SU-DHL-6 (cell line): Measurements from ENCODE around the gene PRR30.

Experiments
- H2AFZ ChIP-seq: fragments of 200-600 bp; sonication (generic); 2 replicates; pipeline ENCODE4 v1.6.1; 2014; ENCODE audit warnings: low read depth, mild to moderate bottlenecking, moderate library complexity, mixed read lengths, antibody characterized with exemption, low read length; ENCODE audit not compliant: severe bottlenecking
- H3F3A ChIP-seq: fragments of 200-600 bp; shearing (Covaris generic); 2 replicates; pipeline ENCODE4 v1.6.0; 2016; ENCODE audit warnings: antibody characterized with exemption, mild to moderate bottlenecking; ENCODE audit not compliant: insufficient read depth
- H3K27ac ChIP-seq: fragments of 200-600 bp; sonication (generic); 2 replicates; pipeline ENCODE4 v1.5.1; 2016; ENCODE audit warnings: low read depth, mild to moderate bottlenecking, low read length, moderate library complexity, mixed read lengths
- H3K27me3 ChIP-seq: fragments of 200-600 bp; sonication (generic), shearing (Covaris generic); 2 replicates; pipeline ENCODE4 v1.6.0; 2014; ENCODE audit warnings: mild to moderate bottlenecking, low read length
- H3K36me3 ChIP-seq: fragments of 200-600 bp; sonication (generic); 2 replicates; pipeline ENCODE4 v1.6.1; 2014; ENCODE audit warnings: mild to moderate bottlenecking, low read length, mixed read lengths
- H3K4me2 ChIP-seq: fragments of 300-600, 200-600 bp; shearing (Covaris generic), sonication (generic); 2 replicates; pipeline ENCODE4 v1.6.0; 2014; ENCODE audit warnings: low read length, low read depth, mild to moderate bottlenecking; ENCODE audit not compliant: poor library complexity, severe bottlenecking
- H3K4me3 ChIP-seq: fragments of 200-600 bp; sonication (generic); 2 replicates; pipeline ENCODE4 v1.5.1; 2014; ENCODE audit warnings: antibody characterized with exemption, low read length, mild to moderate bottlenecking, mixed read lengths; ENCODE audit not compliant: insufficient read depth, poor library complexity, severe bottlenecking
- H3K79me2 ChIP-seq: fragments of 200-600 bp; sonication (generic); 2 replicates; pipeline ENCODE4 v1.6.1; 2014; ENCODE audit warnings: mild to moderate bottlenecking, low read length, moderate library complexity; ENCODE audit not compliant: insufficient read depth
- H3K9ac ChIP-seq: fragments of 200-600 bp; sonication (generic); 2 replicates; pipeline ENCODE4 v1.7.0; 2014; ENCODE audit warnings: mild to moderate bottlenecking, low read length
- H3K9me2 ChIP-seq: fragments of 200-600 bp; sonication (generic); replicated peaks from 2 replicates; pipeline ENCODE4 v1.6.1; 2014; ENCODE audit warnings: low read length; ENCODE audit not compliant: insufficient read depth
- H3K9me3 ChIP-seq: fragments of 200-600 bp; sonication (generic); 2 replicates; pipeline ENCODE4 v1.6.1; 2014; ENCODE audit warnings: low read length, mixed read lengths; ENCODE audit not compliant: insufficient read depth
- H4K20me1 ChIP-seq: fragments of 200-600 bp; sonication (generic); 2 replicates; pipeline ENCODE4 v1.6.1; 2014; ENCODE audit warnings: low read depth, mild to moderate bottlenecking, antibody characterized with exemption, low read length, moderate library complexity, mixed read lengths
- EZH2phosphoT487 ChIP-seq: fragments of 200-600 bp; sonication (generic), shearing (Covaris generic); conservative IDR thresholded peaks from 2 replicates; pipeline ENCODE4 v1.6.1; 2018; ENCODE audit warnings: mild to moderate bottlenecking, antibody characterized with exemption, low read length, moderate library complexity, mixed read lengths
- TF ChIP-seq, protein P1 (sequence below): fragments of 200-600 bp; sonication (generic); IDR thresholded peaks from one replicate; pipeline ENCODE4 v1.5.1; 2017; ENCODE audit warnings: antibody characterized with exemption, mild to moderate bottlenecking, low read length, moderate library complexity; ENCODE audit not compliant: insufficient read depth, poor library complexity, severe bottlenecking

The PRR30 gene

DNA sequence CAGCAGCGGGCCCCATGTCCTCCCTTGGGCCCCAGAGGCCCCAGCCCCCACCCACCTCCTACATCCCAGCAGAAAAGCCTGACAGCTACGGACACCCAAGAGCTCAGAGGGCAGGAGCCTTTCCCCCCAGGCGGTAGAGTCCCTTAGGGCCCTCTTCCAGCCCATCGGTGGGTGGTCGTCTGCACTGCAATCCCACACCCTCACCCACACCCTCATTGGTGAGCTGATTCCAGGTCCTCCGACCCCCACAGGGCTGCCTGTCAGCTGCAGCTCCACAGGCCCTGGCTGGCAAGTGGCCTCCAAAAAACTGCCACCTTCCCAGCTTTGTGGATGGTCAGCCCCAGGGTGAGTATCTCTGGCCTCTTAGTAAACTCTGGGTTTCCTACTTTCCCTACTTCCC is 20.1 kb upstream of the PRR30 start:
- Histone ChIP-seq H3K36me3 (no peaks in the 10 kb centered on the region), H3K9me3 (no peaks in the 10 kb centered on the region), H3K4me3 (no peak overlapping the region), H3F3A (no peaks in the 10 kb centered on the region), H4K20me1 (no peaks in the 10 kb centered on the region), H3K4me2 (no peak overlapping the region), H3K9me2 (no peaks in the 10 kb centered on the region), H3K79me2 (no peaks in the 10 kb centered on the region), H3K27me3 (no peaks in the 10 kb centered on the region), H3K27ac (no peak overlapping the region), H2AFZ (no peak overlapping the region), H3K9ac (no peak overlapping the region)
- TF ChIP-seq EZH2phosphoT487, result no peak
- TF ChIP-seq, protein P1, sequence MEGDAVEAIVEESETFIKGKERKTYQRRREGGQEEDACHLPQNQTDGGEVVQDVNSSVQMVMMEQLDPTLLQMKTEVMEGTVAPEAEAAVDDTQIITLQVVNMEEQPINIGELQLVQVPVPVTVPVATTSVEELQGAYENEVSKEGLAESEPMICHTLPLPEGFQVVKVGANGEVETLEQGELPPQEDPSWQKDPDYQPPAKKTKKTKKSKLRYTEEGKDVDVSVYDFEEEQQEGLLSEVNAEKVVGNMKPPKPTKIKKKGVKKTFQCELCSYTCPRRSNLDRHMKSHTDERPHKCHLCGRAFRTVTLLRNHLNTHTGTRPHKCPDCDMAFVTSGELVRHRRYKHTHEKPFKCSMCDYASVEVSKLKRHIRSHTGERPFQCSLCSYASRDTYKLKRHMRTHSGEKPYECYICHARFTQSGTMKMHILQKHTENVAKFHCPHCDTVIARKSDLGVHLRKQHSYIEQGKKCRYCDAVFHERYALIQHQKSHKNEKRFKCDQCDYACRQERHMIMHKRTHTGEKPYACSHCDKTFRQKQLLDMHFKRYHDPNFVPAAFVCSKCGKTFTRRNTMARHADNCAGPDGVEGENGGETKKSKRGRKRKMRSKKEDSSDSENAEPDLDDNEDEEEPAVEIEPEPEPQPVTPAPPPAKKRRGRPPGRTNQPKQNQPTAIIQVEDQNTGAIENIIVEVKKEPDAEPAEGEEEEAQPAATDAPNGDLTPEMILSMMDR, result no peak

DNA sequence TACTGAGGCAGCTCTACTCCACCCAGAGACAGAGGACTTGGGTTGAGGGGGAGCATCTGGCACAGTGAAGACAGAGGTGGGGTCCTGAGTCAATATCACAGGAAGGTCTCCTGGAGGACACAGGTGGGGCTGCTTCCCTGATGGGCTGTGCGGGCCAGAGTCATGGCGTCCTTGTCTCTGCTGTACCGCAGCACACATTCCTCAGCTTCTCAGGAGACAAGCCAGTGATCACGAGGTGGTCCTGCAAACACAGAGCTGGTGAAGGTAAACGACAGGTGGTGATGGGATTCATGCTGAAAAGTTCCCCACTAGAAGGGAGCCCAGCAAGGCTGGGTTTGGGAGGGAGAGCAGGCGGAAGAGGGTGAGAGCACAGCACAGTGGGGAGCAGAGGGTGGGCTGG is 19.3 kb upstream of the PRR30 start:
- Histone ChIP-seq H3K79me2 (no peaks in the 10 kb centered on the region), H2AFZ (no peak overlapping the region), H3K4me2 (no peak overlapping the region), H3K27me3 (no peaks in the 10 kb centered on the region), H3K27ac (no peak overlapping the region), H3K4me3 (no peak overlapping the region), H3K9ac (no peak overlapping the region), H3F3A (no peaks in the 10 kb centered on the region), H3K36me3 (no peaks in the 10 kb centered on the region), H3K9me2 (no peaks in the 10 kb centered on the region), H3K9me3 (no peaks in the 10 kb centered on the region), H4K20me1 (no peaks in the 10 kb centered on the region)
- no peak for TF ChIP-seq EZH2phosphoT487
- TF ChIP-seq, protein P1, result no peak

DNA sequence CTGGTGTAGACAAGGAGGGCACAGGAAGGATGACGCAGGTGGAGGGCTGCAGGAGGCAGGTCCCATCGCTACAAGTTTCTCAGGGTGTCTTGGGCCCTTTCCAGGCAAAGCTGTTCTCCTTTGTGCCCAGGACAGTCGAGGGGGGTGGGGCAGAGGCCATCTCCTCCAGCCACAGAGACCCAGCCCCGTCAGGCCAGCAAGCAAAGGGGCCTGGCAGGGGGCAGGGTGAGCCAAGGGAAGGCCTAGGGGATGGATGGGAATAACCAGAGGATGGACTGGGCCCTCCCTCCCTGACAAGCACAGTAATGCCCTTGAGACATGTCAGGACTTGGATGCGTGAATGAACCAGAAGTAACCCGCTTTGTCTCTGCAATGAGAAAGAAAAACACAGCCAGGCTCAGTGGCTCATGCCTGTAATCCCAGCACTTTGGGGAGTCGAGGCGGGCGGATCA is 15.9 kb upstream of the PRR30 start:
- Histone ChIP-seq H3K27me3 (no peaks in the 10 kb centered on the region), H3F3A (no peaks in the 10 kb centered on the region), H3K9me3 (no peaks in the 10 kb centered on the region), H4K20me1 (no peaks in the 10 kb centered on the region), H3K9me2 (no peaks in the 10 kb centered on the region), H3K27ac (no peak overlapping the region), H2AFZ (no peak overlapping the region), H3K4me3 (no peak overlapping the region), H3K9ac (no peak overlapping the region), H3K79me2 (no peaks in the 10 kb centered on the region), H3K36me3 (no peaks in the 10 kb centered on the region), H3K4me2 (no peak overlapping the region)
- TF ChIP-seq, protein P1, result no peak
- no peak for TF ChIP-seq EZH2phosphoT487

DNA sequence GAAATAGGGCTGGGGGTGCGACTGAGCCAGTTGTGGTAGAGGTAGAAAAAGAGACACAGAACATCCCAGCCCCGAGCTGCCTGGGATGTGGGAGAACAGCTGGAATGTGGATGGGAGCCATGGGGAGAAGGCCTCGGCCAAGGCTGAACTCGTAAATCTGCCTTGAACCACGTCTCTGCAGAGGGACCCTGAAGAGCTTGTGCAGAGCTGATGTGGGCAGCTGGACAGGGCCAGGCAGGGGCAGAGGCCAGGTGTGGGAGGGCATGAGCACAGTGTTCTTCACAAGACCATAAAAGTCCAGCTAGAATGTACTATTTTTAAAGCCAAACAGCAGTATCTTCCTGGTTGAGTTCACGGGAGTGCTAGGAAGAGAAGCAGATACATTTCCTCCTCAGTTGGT is 15.3 kb upstream of the PRR30 start:
- H3K9me2 ChIP-seq, result no peaks in the 10 kb centered on the region
- no peaks in the 10 kb centered on the region for H3F3A ChIP-seq
- H4K20me1 ChIP-seq, result no peaks in the 10 kb centered on the region
- no peak overlapping the region for H3K4me2 ChIP-seq
- no peaks in the 10 kb centered on the region for H3K79me2 ChIP-seq
- H3K36me3 ChIP-seq, result no peaks in the 10 kb centered on the region
- no peak overlapping the region for H3K4me3 ChIP-seq
- no peak overlapping the region for H3K9ac ChIP-seq
- H3K9me3 ChIP-seq, result no peaks in the 10 kb centered on the region
- H3K27ac ChIP-seq, result no peak overlapping the region
- no peak overlapping the region for H2AFZ ChIP-seq
- TF ChIP-seq, protein P1, result no peak
- no peak for TF ChIP-seq EZH2phosphoT487
- no peaks in the 10 kb centered on the region for H3K27me3 ChIP-seq
